Ovary (tissue), 3 donors: ENCODE data around the gene NR4A2.

ENCODE experiments used
- CTCF ChIP-seq, 3 donors: fragments of 450-650 bp in 2 of 3; fragments of 200-600 bp in 1 of 3; IDR thresholded peaks; one replicate each; pipeline versions ENCODE4 v1.5.1 to v1.8.0; 2016 to 2022; ENCODE audit warnings: antibody characterized with exemption in 3 of 3, mild to moderate bottlenecking in 1 of 3
- POLR2A ChIP-seq: fragments of 450-650 bp; IDR thresholded peaks from one replicate; pipeline ENCODE4 v1.6.1; 2017; ENCODE audit warnings: antibody characterized with exemption, mild to moderate bottlenecking, moderate library complexity
- donor health status: DM: no; HTN: no; CAD: no.

DNA sequence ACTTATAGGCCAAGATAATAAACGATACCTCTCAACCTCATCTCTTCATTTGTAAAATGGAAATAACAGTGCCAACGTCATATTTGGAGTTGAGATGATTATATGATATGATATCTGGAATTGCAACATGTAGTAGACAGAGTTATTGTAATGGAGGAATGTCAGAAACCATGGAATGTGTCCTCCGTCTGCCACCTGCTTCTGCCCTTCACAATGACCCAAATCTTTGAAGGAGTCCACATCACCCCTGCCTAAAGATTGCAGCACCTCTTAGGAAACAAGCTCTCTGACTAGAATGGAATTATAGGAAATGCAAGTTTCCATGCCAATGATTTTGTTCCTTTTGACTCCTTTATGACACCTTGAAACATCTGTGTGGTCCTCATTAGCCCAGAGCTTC lies 14.9 kb downstream of the NR4A2 start:
- TF ChIP-seq CTCF (IDR thresholded peaks at IDR 0.05), result no peak
- TF ChIP-seq POLR2A, result no peak
